HEK293T (cell line): Measurements from ENCODE around the gene ACY1.

Experiments used
- ARNT ChIP-seq: fragments of 450-650 bp; IDR thresholded peaks from 2 replicates; pipeline ENCODE4 v1.6.1; 2017; ENCODE audit warnings: mild to moderate bottlenecking
- BHLHE40 ChIP-seq: fragments of 450-650 bp; IDR thresholded peaks from 2 replicates; pipeline ENCODE4 v1.6.1; 2016; ENCODE audit warnings: mild to moderate bottlenecking, moderate library complexity, borderline replicate concordance
- ELF4 ChIP-seq: fragments of 450-650 bp; IDR thresholded peaks from 2 replicates; pipeline ENCODE4 v1.6.1; 2017; ENCODE audit warnings: antibody characterized with exemption
- FOXA1 ChIP-seq: fragments of 450-650 bp; IDR thresholded peaks from 2 replicates; pipeline ENCODE4 v1.6.1; 2016; ENCODE audit warnings: mild to moderate bottlenecking
- FOXK2 ChIP-seq: fragments of 450-650 bp; IDR thresholded peaks from 2 replicates; pipeline ENCODE4 v1.6.1; 2016; ENCODE audit warnings: mild to moderate bottlenecking
- FOXM1 ChIP-seq: fragments of 450-650 bp; IDR thresholded peaks from 2 replicates; pipeline ENCODE4 v1.6.1; 2017; ENCODE audit warnings: mild to moderate bottlenecking, borderline replicate concordance
- HDGF ChIP-seq: fragments of 450-650 bp; IDR thresholded peaks from 2 replicates; pipeline ENCODE4 v1.6.1; 2017; ENCODE audit warnings: antibody characterized with exemption, borderline replicate concordance
- LEF1 ChIP-seq: fragments of 450-650 bp; IDR thresholded peaks from 2 replicates; pipeline ENCODE4 v1.6.1; 2017; ENCODE audit warnings: mild to moderate bottlenecking, borderline replicate concordance
- NFRKB ChIP-seq: fragments of 450-650 bp; IDR thresholded peaks from 2 replicates; pipeline ENCODE4 v1.6.1; 2016; ENCODE audit warnings: mild to moderate bottlenecking, moderate library complexity
- SP1 ChIP-seq: fragments of 450-650 bp; IDR thresholded peaks from 2 replicates; pipeline ENCODE4 v1.6.1; 2017
- SUZ12 ChIP-seq: fragments of 450-650 bp; IDR thresholded peaks from 2 replicates; pipeline ENCODE4 v1.6.1; 2016; ENCODE audit warnings: mild to moderate bottlenecking
- TARDBP ChIP-seq: fragments of 450-650 bp; IDR thresholded peaks from 2 replicates; pipeline ENCODE4 v1.6.1; 2016
- ZNF384 ChIP-seq: fragments of 450-650 bp; IDR thresholded peaks from 2 replicates; pipeline ENCODE4 v1.6.1; 2016

- no peak for TF ChIP-seq SP1
- no peak for TF ChIP-seq ELF4
- no peak for TF ChIP-seq LEF1
- no peak for TF ChIP-seq NFRKB
- no peak for TF ChIP-seq ARNT
- TF ChIP-seq FOXA1 = no peak
- no peak for TF ChIP-seq HDGF
- TF ChIP-seq SUZ12 = no peak
- no peak for TF ChIP-seq BHLHE40
- TF ChIP-seq ZNF384 = no peak
- TF ChIP-seq FOXM1 = no peak
- TF ChIP-seq FOXK2 = no peak
- no peak for TF ChIP-seq TARDBP
Measured at GRCh38 chr3:51959651-51960050, 23.7 kb upstream of the ACY1 start.
